BE2C (cell line): ENCODE results near the gene CADM1.

Experiments used
- DNase-seq: peaks from one replicate; pipeline ENCODE4 v3.0.0-alpha.2; 2020
- H3K27me3 ChIP-seq: fragments of 250-450 bp; sonication (Bioruptor Pico); 2 replicates; pipeline ENCODE4 v1.5.1; 2020; ENCODE audit warnings: mild to moderate bottlenecking
- H3K36me3 ChIP-seq: fragments of 250-450 bp; sonication (Bioruptor Pico); 2 replicates; pipeline ENCODE4 v1.5.1; 2020; ENCODE audit warnings: mild to moderate bottlenecking
- H3K4me1 ChIP-seq: fragments of 250-450 bp; sonication (Bioruptor Pico); 2 replicates; pipeline ENCODE4 v1.5.1; 2020
- H3K4me3 ChIP-seq: 2 replicates; pipeline ENCODE4 v1.5.1; 2011; ENCODE audit warnings: low read depth, low read length
- H3K9me3 ChIP-seq: fragments of 250-450 bp; sonication (Bioruptor Pico); 2 replicates; pipeline ENCODE4 v1.5.1; 2020
- CTCF ChIP-seq: IDR thresholded peaks from 2 replicates; pipeline ENCODE4 v1.5.1; 2012; ENCODE audit warnings: mild to moderate bottlenecking, low read depth, low read length

CADM1 gene

GRCh38 chr11:115201111-115201792 is 303.0 kb downstream of the CADM1 start:
- H3K27me3 ChIP-seq: no peaks in the 10 kb centered on the region
- peaks cover 47% of the 10 kb centered on the region for H3K4me1 ChIP-seq
- H3K9me3 ChIP-seq: no peaks in the 10 kb centered on the region
- no peak for TF ChIP-seq CTCF
- no peak for DNase-seq
- peaks cover 36% of the 10 kb centered on the region for H3K36me3 ChIP-seq
- no peak overlapping the region for H3K4me3 ChIP-seq

- Histone ChIP-seq H3K27me3 (no peaks in the 10 kb centered on the region), H3K9me3 (no peaks in the 10 kb centered on the region), H3K4me1 (peaks cover 33% of the 10 kb centered on the region), H3K4me3 (no peak overlapping the region), H3K36me3 (peaks cover 30% of the 10 kb centered on the region)
- no peak for TF ChIP-seq CTCF
- DNase-seq: no peak
These were observed 304.6 kb downstream of the CADM1 start for GRCh38 chr11:115199481-115200069.

DNA sequence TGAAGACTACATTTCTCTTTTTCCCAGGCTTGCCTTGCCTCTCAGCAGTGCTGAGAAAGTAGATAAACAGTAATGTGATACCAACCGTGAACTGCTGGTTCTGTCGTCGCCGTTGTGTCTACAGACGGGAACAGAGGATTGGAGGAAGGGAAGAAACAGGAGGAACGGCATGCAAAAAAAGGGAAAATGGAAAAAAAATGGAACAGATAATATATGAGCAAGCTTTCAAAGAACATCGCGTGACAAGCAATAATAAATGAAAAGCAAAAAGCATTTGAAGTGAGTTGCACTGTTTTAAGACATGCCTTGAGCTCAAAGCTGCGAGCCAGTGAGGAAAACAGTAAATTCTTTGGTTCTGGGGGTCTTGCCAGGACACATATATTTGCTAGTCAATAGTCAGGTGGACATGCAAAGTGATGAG is 305.9 kb downstream of the CADM1 start:
- no peaks in the 10 kb centered on the region for H3K9me3 ChIP-seq
- DNase-seq: no peak
- no peak for TF ChIP-seq CTCF
- peaks cover 25% of the 10 kb centered on the region for H3K36me3 ChIP-seq
- H3K4me3 ChIP-seq: no peak overlapping the region
- H3K27me3 ChIP-seq: no peaks in the 10 kb centered on the region
- peaks cover 32% of the 10 kb centered on the region for H3K4me1 ChIP-seq

DNA sequence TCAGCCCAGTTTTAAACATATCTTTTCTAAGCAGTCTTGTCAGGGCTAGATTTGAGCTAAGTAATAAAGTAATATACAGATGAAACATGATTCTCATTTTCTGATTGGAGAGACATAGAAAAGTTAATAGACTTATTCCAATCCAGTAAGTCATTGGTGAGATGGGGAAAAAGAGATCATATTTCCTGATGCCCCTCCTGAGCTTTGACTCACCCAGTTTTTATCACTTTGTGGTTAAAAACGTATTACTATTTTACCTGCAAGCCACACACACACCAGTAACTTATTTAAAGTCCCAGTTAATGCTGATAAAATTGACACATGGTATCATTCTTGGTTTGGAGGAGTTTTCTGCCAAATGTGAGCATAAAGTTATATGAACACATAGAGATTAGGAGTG is 306.8 kb downstream of the CADM1 start:
- Histone ChIP-seq H3K9me3 (no peaks in the 10 kb centered on the region), H3K4me3 (no peak overlapping the region), H3K36me3 (peaks cover 23% of the 10 kb centered on the region), H3K27me3 (no peaks in the 10 kb centered on the region), H3K4me1 (peaks cover 29% of the 10 kb centered on the region)
- DNase-seq: no peak
- no peak for TF ChIP-seq CTCF

DNA sequence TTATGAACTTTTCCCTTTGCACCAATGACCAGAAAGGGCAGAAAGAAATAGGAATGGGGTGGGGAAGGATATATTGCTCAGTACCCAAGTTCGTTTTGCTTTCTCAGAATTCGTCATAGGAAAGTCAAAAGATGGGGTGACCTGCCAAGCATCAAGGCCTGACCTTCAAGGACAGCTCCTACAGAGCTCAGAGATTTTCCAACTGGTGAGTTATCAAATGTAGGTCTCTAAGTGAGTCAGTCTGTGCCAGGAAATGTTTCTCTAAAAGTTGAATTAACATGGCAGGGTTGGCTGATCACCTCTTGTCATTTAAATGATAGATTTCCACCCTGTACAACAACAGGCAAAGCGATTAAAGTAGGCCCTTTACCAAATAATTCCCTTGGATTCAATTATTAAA is 307.2 kb downstream of the CADM1 start:
- DNase-seq: no peak
- H3K36me3 ChIP-seq: peaks cover 23% of the 10 kb centered on the region
- peaks cover 29% of the 10 kb centered on the region for H3K4me1 ChIP-seq
- no peaks in the 10 kb centered on the region for H3K9me3 ChIP-seq
- no peak for TF ChIP-seq CTCF
- H3K4me3 ChIP-seq: no peak overlapping the region
- H3K27me3 ChIP-seq: no peaks in the 10 kb centered on the region

GRCh38 chr11:115194802-115195110 is 309.5 kb downstream of the CADM1 start:
- H3K4me1 ChIP-seq: peaks cover 14% of the 10 kb centered on the region
- no peaks in the 10 kb centered on the region for H3K9me3 ChIP-seq
- no peak for DNase-seq
- no peak overlapping the region for H3K4me3 ChIP-seq
- H3K27me3 ChIP-seq: no peaks in the 10 kb centered on the region
- peaks cover 22% of the 10 kb centered on the region for H3K36me3 ChIP-seq
- no peak for TF ChIP-seq CTCF
